ENCODE data around the gene FBXW4. TPM values are rescaled to one million over a fixed set of nuclear protein-coding genes. Genes with fewer than 3 reads are reported as not detected.

Gene FBXW4
- total and polyA plus RNA-seq, 2 experiments from 2014 or later, result 15.5 to 32.7 TPM

DNA sequence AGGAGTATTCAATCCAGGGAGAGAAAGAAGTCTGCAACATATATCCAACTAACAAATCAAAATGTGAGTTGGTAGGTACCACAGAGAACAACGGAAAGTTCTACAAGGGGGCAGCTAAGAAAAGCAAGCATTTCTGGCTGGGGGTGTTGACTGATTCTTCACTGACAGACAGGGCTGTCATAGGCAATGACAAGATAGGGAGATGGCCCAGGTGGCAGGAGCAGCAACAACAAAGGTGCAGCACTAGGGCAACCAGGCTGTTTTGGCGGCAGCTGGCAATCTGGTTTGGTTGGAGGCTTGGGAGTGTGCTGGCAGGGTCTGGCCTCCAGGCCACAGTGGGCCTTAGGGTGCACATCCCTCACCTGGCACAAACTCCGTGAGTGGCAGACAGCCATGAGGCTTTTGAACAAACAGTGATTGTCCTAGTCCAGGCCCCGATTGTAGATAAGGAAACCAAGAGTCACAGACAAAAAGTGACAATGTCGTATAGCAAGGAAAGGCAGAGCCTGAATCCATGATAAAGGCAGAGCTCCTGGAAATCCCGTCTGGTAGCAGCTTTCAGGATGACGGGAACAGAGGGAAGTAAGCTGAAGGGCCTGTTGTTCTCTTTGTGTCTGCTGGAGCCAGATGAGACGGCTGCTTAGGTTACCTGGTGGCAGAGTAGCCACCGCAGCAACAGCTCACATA lies 78.4 kb downstream of the FBXW4 start:
- Histone ChIP-seq H3K9me2 (replicated peaks; ENCODE audit: insufficient read depth) (no peaks in the 10 kb centered on the region), H2AFZ (no peak overlapping the region), H3K27me3 (no peaks in the 10 kb centered on the region), H3K4me2 (no peak overlapping the region), H3K36me3 (replicated peaks; ENCODE audit: insufficient read depth, low read depth) (no peaks in the 10 kb centered on the region), H3K4me1 (ENCODE audit: insufficient read depth) (no peaks in the 10 kb centered on the region), H3K4me3 (no peak overlapping the region), H3K27ac (no peak overlapping the region), H3K9me3 (ENCODE audit: low read depth) (no peaks in the 10 kb centered on the region), H4K20me1 (ENCODE audit: insufficient read depth, poor library complexity, severe bottlenecking) (no peaks in the 10 kb centered on the region), H3K79me2 (no peaks in the 10 kb centered on the region)
- DNase-seq (ENCODE audit: low spot score), result no peak
- 76% methylated on average over 9 of the region's 9 CpGs for WGBS (ENCODE audit: low lambda C conversion rate, missing lambda C conversion rate)
- TF ChIP-seq EZH2phosphoT487 (IDR thresholded peaks at IDR 0.05; ENCODE audit: low read depth, severe bottlenecking, unreplicated experiment), result no peak
- no peak for TF ChIP-seq EZH2 (IDR thresholded peaks at IDR 0.05; ENCODE audit: borderline replicate concordance)
- TF ChIP-seq, protein P1, sequence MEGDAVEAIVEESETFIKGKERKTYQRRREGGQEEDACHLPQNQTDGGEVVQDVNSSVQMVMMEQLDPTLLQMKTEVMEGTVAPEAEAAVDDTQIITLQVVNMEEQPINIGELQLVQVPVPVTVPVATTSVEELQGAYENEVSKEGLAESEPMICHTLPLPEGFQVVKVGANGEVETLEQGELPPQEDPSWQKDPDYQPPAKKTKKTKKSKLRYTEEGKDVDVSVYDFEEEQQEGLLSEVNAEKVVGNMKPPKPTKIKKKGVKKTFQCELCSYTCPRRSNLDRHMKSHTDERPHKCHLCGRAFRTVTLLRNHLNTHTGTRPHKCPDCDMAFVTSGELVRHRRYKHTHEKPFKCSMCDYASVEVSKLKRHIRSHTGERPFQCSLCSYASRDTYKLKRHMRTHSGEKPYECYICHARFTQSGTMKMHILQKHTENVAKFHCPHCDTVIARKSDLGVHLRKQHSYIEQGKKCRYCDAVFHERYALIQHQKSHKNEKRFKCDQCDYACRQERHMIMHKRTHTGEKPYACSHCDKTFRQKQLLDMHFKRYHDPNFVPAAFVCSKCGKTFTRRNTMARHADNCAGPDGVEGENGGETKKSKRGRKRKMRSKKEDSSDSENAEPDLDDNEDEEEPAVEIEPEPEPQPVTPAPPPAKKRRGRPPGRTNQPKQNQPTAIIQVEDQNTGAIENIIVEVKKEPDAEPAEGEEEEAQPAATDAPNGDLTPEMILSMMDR (IDR thresholded peaks at IDR 0.05; ENCODE audit: poor library complexity), result no peak

DNA sequence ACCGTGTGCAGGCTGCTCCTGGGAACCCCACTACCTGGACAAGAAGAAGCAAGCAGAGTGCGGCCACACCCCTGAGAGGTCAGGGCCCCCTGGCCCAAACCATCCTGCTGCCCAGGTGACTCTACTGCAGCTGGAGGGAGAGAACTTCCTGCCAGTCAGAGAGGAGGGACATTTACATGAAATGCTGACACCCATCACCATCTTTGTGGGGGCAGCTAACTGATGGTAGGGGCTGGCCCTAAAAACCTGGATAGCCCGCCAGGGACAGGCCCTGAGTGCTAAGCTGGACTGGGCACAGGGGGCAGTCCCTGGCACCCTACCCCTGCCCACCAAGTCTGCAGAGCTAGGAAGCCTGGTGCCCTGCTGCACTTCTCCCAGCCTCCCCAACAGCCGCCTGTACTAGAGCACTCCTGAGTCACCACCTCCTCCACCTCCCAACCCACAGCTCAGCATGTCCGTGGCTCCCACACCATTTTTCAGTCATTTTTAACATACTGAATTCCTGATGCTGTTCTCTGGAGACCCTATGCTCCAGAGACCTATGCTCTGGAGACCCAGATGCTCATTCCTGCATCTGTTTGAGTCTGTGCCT lies 79.3 kb downstream of the FBXW4 start:
- H3K9me2 ChIP-seq (replicated peaks; ENCODE audit: insufficient read depth), result no peaks in the 10 kb centered on the region
- H3K4me2 ChIP-seq, result no peak overlapping the region
- no peak for DNase-seq (ENCODE audit: low spot score)
- no peak overlapping the region for H3K27ac ChIP-seq
- H2AFZ ChIP-seq, result no peak overlapping the region
- H3K4me3 ChIP-seq, result no peak overlapping the region
- H3K4me1 ChIP-seq (ENCODE audit: insufficient read depth), result no peaks in the 10 kb centered on the region
- H3K27me3 ChIP-seq, result no peaks in the 10 kb centered on the region
- no peaks in the 10 kb centered on the region for H4K20me1 ChIP-seq (ENCODE audit: insufficient read depth, poor library complexity, severe bottlenecking)
- TF ChIP-seq EZH2 (IDR thresholded peaks at IDR 0.05; ENCODE audit: borderline replicate concordance), result no peak
- TF ChIP-seq, protein P1 (IDR thresholded peaks at IDR 0.05; ENCODE audit: poor library complexity), result no peak
- no peak for TF ChIP-seq EZH2phosphoT487 (IDR thresholded peaks at IDR 0.05; ENCODE audit: low read depth, severe bottlenecking, unreplicated experiment)
- H3K36me3 ChIP-seq (replicated peaks; ENCODE audit: insufficient read depth, low read depth), result no peaks in the 10 kb centered on the region
- no peaks in the 10 kb centered on the region for H3K9me3 ChIP-seq (ENCODE audit: low read depth)
- H3K79me2 ChIP-seq, result no peaks in the 10 kb centered on the region
- 92% methylated on average over 5 of the region's 5 CpGs for WGBS (ENCODE audit: low lambda C conversion rate, missing lambda C conversion rate)

DNA sequence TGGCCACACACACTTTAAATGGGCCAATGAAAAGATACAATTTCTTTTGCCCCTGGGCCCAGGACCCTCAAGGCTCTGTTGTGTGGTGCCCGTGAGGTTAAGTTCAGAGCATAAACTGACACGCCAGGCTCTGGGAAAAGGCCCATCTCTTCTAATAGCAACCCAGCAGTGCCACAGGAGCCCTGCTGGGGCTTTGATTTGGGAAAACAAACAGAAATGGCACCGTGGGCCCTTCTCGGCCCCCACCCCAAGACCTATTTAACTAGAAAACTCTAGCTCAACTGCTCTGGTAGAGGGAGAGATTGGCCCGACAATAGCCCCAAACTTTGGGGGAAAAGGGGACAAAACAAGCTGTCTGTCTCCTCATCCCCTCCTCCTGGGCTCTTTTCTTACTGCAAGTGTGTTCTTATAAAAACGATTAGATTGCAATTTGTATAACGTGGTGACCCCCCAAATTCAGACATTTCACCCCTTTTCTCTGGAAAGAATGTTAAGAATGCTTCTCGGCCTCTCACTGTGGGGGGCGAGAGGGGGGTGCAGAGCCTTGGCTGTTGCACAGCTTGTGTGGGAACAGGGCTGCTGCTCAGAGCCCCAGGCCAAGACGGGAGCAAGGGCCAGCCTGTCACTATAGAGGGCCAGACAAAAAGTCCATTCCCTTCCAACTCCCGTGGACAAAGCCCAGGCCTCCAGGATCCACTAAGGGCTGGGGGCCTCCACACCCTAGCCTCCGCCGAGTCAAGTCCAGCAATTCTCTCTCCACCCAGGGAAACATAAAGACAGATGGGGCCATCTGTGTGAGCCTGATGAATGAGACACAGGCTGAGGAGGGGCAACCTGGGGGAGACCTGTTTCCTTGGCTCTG lies 80.1 kb downstream of the FBXW4 start:
- H3K4me2 ChIP-seq, result no peak overlapping the region
- no peaks in the 10 kb centered on the region for H3K9me3 ChIP-seq (ENCODE audit: low read depth)
- no peak overlapping the region for H3K4me3 ChIP-seq
- no peaks in the 10 kb centered on the region for H3K9me2 ChIP-seq (replicated peaks; ENCODE audit: insufficient read depth)
- no peaks in the 10 kb centered on the region for H3K27me3 ChIP-seq
- H3K4me1 ChIP-seq (ENCODE audit: insufficient read depth), result no peaks in the 10 kb centered on the region
- H3K27ac ChIP-seq, result no peak overlapping the region
- H3K79me2 ChIP-seq, result no peaks in the 10 kb centered on the region
- no peak for DNase-seq (ENCODE audit: low spot score)
- no peaks in the 10 kb centered on the region for H4K20me1 ChIP-seq (ENCODE audit: insufficient read depth, poor library complexity, severe bottlenecking)
- no peak overlapping the region for H2AFZ ChIP-seq
- no peaks in the 10 kb centered on the region for H3K36me3 ChIP-seq (replicated peaks; ENCODE audit: insufficient read depth, low read depth)
- TF ChIP-seq EZH2phosphoT487 (IDR thresholded peaks at IDR 0.05; ENCODE audit: low read depth, severe bottlenecking, unreplicated experiment), result no peak
- TF ChIP-seq EZH2 (IDR thresholded peaks at IDR 0.05; ENCODE audit: borderline replicate concordance), result no peak
- TF ChIP-seq, protein P1 (IDR thresholded peaks at IDR 0.05; ENCODE audit: poor library complexity), result no peak
- WGBS (ENCODE audit: low lambda C conversion rate, missing lambda C conversion rate), result 77% methylated on average over 13 of the region's 13 CpGs

All from hepatocyte (in vitro differentiated cells).